SK-N-SH treated with all-trans-retinoic acid at 6 μM for 48 hours (cell line): ENCODE measurements around the gene POMC.

ENCODE experiments used
- CSDC2 ChIP-seq: fragments of 250-450 bp; sonication (Bioruptor Pico); IDR thresholded peaks from 2 replicates; pipeline ENCODE4 v1.5.0; 2020; ENCODE audit warnings: mild to moderate bottlenecking, moderate library complexity
- OSR1 ChIP-seq: fragments of 250-450 bp; sonication (Bioruptor Pico); IDR thresholded peaks from 2 replicates; pipeline ENCODE4 v1.8.0; 2022; ENCODE audit warnings: moderate library complexity, mild to moderate bottlenecking, inconsistent platforms
- PPARA ChIP-seq: fragments of 250-450 bp; sonication (Bioruptor Pico); IDR thresholded peaks from 2 replicates; pipeline ENCODE4 v1.5.0; 2020; ENCODE audit warnings: mild to moderate bottlenecking, borderline replicate concordance
- TCF4 ChIP-seq: fragments of 250-450 bp; sonication (Bioruptor Pico); IDR thresholded peaks from 2 replicates; pipeline ENCODE4 v1.8.0; 2021; ENCODE audit warnings: mild to moderate bottlenecking, moderate library complexity, borderline replicate concordance
- ZFP3 ChIP-seq: fragments of 250-450 bp; sonication (Bioruptor Pico); IDR thresholded peaks from 2 replicates; pipeline ENCODE4 v1.5.0; 2020; ENCODE audit warnings: mild to moderate bottlenecking, moderate library complexity
- ZNF70 ChIP-seq: fragments of 450-650 bp; formaldehyde crosslinking; IDR thresholded peaks from 2 replicates; pipeline ENCODE4 v1.5.0; 2020; ENCODE audit warnings: mild to moderate bottlenecking, moderate library complexity
- TF ChIP-seq, protein P1 (sequence below): fragments of 250-450 bp; sonication (Bioruptor Pico); IDR thresholded peaks from 2 replicates; pipeline ENCODE4 v1.8.0; 2020; ENCODE audit warnings: mild to moderate bottlenecking, moderate library complexity, borderline replicate concordance

DNA sequence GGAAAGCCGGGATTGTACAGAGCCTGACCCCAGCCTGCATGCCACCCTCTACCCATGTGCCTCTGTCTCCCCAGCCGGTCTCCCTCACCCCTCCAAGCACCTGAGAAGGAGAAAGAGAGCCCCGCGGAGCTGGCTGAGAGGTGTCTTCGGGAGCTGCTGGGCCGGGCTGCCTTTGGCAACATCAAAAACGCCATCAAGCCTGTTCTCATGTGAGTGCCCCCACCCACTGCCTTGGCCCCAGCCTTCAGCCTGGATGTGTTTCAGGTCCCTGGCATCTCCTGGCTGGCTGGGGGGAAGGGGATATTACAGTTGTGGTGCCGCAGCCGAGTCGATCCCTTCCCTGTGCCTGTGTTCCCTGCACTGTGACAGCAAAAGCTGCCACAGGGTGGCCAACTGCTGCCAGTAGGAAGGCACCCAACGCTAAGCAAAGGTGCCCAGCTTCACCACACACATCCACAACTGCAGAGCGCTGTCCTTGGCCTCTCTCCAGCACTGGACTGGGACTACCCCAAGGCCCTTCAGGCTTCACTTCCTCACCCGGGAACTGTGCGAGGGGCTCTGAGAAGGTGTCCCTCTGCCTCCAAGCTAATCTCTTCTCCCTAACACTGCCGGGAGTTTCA, 38.4 kb downstream of the POMC start:
- TF ChIP-seq, protein P1, sequence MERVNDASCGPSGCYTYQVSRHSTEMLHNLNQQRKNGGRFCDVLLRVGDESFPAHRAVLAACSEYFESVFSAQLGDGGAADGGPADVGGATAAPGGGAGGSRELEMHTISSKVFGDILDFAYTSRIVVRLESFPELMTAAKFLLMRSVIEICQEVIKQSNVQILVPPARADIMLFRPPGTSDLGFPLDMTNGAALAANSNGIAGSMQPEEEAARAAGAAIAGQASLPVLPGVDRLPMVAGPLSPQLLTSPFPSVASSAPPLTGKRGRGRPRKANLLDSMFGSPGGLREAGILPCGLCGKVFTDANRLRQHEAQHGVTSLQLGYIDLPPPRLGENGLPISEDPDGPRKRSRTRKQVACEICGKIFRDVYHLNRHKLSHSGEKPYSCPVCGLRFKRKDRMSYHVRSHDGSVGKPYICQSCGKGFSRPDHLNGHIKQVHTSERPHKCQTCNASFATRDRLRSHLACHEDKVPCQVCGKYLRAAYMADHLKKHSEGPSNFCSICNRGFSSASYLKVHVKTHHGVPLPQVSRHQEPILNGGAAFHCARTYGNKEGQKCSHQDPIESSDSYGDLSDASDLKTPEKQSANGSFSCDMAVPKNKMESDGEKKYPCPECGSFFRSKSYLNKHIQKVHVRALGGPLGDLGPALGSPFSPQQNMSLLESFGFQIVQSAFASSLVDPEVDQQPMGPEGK = no peak
- TF ChIP-seq PPARA (CRISPR knock-in tag) (no peak), ZNF70 (CRISPR knock-in tag) (no peak), ZFP3 (CRISPR knock-in tag) (no peak), OSR1 (CRISPR knock-in tag) (no peak), CSDC2 (CRISPR knock-in tag) (no peak), TCF4 (CRISPR knock-in tag) (no peak)
